Testis (tissue), 2 donors: Measurements from ENCODE around the gene MAN2A1.

Source experiments
- POLR2A ChIP-seq: fragments of 450-650 bp; IDR thresholded peaks from one replicate; pipeline ENCODE4 v1.6.1; 2017; ENCODE audit warnings: antibody characterized with exemption, mild to moderate bottlenecking, moderate library complexity
- TF ChIP-seq, protein P1 (sequence below), 3 experiments: fragments of 450-650 bp in 2 of 3; fragments of 200-600 bp in 1 of 3; sonication (generic) in 1 of 3; IDR thresholded peaks; one replicate each; pipeline ENCODE4 v1.5.1; 2016 to 2019; ENCODE audit warnings: antibody characterized with exemption in 3 of 3, mild to moderate bottlenecking in 2 of 3, moderate library complexity in 1 of 3

DNA sequence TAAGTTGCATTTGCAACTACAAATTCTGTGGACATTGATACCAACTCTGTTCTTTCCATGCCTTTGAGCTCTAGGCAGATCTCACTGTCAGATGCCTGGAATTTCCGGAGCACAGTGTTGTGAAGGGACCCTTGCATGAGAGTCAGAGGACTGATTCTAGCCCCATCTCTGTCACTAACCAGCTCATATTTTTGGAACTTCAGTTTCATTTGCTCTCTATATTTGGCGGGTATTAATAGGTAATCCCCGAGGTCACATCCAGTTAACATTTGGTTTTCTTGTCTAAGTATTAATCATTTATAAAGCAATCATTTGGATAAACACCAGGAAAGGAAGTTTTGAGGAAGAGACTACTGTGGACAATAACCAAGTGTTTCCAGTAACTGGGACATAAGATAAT lies 115.7 kb downstream of the MAN2A1 start:
- TF ChIP-seq, protein P1, sequence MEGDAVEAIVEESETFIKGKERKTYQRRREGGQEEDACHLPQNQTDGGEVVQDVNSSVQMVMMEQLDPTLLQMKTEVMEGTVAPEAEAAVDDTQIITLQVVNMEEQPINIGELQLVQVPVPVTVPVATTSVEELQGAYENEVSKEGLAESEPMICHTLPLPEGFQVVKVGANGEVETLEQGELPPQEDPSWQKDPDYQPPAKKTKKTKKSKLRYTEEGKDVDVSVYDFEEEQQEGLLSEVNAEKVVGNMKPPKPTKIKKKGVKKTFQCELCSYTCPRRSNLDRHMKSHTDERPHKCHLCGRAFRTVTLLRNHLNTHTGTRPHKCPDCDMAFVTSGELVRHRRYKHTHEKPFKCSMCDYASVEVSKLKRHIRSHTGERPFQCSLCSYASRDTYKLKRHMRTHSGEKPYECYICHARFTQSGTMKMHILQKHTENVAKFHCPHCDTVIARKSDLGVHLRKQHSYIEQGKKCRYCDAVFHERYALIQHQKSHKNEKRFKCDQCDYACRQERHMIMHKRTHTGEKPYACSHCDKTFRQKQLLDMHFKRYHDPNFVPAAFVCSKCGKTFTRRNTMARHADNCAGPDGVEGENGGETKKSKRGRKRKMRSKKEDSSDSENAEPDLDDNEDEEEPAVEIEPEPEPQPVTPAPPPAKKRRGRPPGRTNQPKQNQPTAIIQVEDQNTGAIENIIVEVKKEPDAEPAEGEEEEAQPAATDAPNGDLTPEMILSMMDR (IDR thresholded peaks at IDR 0.05), result no peak
- no peak for TF ChIP-seq POLR2A
